NCI-H1694 (cell line): Measurements from ENCODE around the gene YIPF5.

ENCODE experiments used
- DNase-seq: peaks from one replicate; lab custom pipeline; 2025; lab: John Stamatoyannopoulos, UW

Gene YIPF5

DNA sequence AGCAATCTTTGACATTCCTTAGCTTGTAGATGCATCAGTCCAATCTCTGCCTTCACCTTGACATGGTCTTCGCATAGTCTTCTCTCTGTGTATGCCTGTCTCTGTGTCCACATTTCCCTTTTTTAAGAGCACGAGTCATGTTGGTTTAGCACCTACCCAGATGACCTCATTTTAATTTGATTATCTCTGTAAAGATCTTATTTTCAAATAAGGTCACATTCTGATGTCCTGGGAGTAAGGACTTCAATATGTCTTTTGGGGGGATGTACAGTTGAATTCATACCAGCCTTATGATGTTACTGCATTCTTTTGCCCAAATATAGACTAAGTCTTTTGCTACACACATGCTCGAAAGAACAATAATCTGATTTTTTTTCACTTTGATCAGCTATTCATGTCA, 7.1 kb upstream of the YIPF5 start:
- no peak for DNase-seq

DNA sequence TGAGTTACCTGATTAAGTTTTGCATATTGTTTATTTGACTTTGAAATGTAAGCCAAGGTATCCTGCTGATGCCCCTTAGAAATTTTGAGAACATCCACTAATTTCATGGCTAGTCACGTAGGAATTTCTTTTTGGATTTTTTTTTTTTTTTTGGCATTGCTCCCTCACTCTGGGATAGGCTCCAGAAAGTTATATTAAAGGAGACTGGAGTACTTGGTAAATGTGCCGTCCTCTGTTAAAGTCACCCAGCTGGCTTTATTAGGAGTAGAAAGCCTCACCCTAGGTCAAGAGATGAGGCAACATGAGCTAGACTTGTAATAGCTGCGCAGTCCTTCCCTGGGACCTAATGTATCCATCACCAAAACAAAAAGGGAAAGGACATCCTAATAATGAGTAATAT, 3.3 kb upstream of the YIPF5 start:
- no peak for DNase-seq

DNA sequence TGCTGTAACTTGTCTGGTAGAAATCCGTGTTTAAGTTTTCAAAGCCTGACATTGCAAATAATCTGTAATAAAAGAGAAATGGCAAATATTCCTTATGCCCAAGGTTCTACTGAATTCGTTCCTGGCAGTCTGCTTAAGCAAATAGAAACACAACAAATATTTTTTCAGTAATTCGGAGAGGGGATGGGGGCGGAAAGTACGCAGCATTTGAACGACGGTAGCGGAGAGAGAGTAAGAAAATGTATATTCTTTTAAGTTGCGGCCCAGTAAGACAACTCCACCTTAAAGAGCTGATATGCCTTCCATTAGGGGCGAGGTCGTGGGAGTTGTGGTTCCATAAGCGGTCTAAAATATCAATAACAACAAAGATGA, 569 bp downstream of the YIPF5 start:
- DNase-seq: no peak

DNA sequence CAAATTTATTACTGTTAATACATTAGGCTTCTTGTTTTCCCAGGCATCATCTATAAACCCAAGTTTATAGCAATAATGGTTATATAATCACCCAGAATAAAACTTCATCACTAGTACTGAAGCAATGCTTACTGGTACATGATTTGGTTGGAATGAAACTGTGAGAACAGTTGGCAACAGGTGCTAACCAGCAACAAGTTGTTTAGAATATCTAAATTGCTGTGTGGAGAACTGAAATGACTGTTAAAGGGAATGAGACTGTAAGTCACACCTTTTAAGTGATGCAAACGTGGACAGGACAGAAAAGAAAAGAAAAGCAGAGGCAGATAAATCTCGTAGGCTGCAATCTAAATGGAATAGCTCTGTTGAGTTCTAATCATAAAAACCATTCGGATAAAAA, 2.5 kb downstream of the YIPF5 start:
- no peak for DNase-seq

DNA sequence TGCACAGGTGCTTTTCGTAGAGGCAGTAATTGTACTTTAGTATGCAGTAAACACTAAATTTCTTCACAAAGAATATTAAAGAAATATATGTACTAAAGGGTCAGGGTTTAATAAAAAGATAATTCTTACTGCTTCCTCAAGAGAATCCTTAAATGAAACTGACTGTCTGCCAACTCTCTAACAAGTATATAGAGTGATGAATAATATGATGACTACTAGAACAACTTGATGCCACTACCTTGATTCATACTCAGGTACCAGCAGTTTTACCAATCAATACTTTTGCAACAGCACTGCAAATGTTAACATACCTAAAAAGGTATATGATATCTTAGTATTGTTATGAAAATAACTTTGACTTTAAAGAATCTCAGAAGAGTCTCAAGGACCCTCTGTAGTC, 3.8 kb downstream of the YIPF5 start:
- no peak for DNase-seq

DNA sequence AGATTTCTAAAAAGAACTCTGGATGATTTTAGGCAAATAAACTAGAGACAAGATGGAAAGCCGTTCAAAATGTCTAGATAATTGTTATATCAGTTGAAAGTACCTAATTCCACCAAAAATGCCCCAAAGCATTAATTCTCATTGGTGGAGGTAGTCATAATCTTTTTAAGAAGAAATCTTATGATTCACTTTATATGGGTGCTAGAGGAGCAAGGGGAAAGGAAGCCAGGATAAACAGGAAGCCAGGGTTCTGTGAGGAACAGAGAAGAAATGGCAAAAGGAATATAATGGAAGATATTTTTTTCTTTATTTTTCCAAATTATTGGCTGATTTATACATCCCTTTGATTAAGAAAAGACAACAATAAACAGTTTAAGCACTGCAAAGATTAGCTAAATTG, 7.8 kb downstream of the YIPF5 start:
- no peak for DNase-seq

DNA sequence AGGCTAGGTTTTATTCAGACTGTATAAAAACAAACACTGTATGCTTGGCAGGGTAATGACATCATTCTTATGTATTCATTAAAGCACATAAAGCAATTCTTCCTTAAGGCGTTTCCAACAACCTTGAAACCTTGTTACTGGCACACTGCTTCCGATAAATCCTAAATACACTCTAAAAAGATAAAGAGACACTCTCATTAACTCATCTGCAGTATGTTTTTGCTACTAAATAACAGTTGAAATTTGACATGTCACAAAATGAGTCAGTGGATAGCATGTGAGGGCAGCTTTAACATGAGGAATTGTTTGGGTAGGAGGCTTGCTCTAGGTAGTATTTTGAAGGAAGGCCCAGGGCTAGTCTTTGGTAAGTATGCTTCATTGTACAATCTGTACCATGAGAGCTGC, 13.7 kb downstream of the YIPF5 start:
- no peak for DNase-seq

DNA sequence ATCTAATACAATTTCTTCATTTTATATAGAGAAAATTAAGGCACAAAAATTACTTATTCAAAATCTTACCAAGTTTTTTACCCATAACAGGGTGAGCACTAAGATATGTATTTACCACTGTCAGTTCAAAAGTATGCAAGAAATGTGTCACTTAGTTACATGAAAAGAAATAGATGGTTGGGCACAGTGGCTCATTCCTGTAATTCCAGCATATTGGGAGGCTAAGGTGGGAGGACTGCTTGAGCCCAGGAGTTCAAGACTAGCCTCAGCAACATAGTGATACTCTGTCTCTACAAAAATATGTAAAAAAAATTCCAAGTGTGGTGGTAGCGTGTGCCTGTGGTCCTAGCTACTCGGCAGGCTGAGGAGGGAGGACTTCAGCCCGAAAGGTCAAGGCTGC, 19.4 kb downstream of the YIPF5 start:
- no peak for DNase-seq

DNA sequence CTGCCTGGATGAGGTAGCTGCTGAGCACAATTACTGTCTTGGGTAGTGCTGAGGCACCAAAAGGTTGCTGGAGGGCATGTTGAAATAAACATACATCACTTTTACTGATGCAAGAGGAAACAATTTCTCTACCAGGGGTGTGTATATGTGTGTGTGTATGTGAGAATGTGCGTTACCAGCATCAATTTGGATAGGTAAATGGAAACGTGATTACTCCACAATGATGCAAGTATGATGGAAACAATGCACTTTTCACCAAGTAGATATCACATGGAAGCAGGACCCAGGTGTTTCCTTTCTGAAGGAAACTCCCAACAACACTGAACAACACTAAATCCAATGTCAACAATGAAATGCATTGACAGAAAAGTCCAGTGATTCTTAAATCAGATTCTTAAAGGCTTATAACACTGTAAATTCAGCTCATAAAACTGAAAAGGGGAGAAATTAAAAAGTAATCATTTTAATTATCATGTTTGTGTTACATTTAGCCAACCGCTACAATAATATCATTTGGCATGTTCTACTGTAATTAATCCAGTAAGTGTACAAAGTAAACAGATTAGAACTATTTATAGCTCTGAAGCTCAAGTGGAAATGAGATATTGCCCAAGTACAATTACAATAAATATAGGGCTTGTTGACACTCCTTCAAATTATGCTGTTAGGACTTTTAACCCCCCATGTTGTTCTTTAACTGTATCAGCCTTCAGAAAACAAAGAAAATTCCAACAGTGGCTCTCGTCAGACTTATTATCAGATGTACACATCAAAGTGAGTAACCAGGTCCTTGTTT, 25.3 kb downstream of the YIPF5 start:
- DNase-seq: no peak

DNA sequence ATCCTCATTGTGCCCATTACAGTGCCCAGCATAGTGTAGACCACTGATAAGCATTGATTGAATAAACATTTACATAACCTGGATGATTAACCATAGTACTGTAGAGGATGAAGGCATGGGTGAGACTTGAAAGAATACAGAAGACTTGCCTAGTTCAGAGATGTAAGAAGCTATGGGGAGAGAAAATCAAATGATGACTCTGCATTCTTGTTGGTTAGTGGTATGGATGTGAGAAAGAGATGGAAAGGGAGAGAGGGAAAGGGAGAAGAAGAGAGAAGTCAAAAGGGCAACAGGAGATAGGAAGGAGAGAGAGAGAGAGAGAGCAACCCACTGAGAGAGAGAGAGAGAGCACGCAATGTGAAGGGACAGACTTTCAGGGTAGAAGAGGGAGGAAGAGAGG, 26.8 kb downstream of the YIPF5 start:
- DNase-seq: no peak

DNA sequence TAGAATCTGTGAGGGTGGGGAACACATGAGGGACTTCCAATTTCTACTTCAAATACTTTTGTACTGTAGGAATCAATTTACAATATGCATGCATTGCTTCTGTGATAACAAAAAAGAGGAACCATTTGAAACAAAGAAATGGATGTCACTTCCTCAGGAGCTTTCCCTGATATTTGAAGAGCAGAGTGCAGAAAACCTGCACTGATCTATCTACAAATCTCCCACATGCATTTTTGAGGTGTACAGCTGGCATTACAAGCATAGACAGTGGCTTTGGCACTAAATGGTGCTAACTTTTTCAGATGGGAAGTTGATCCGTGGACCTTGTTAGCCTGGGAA, 27.7 kb downstream of the YIPF5 start:
- DNase-seq: no peak

DNA sequence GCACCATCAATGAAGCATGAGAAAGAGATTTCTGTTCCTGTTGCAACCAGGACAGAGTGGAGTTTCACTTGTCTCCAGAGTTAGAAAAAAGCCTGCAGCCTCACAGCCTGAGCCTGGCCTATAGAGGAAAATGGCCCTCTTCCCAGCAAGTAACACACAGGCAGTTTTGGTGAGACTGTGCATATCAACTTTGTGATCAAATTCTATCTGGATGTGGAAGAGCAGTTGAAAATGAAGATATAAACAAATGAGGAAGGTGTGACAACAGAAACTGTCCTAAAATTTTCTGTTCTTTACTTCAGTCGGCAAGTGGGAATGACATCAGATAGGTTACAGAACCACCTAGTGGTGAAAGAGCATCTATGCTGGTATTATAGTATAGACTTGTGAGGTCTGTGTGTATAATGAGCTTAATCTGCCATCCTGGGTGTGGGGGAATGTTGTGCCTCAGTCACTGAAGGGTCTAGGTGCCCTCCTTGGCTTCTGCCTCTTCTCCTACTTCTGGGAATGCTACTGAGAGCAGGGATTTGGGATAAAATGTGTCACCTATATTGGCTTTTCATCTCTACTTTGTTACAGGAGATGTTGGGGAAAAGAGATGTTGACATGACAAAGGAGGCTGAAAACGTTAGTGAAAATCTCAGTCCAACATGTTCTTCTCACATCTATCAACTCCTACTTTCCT, 28.2 kb downstream of the YIPF5 start:
- peak; percentile 66 for DNase-seq

DNA sequence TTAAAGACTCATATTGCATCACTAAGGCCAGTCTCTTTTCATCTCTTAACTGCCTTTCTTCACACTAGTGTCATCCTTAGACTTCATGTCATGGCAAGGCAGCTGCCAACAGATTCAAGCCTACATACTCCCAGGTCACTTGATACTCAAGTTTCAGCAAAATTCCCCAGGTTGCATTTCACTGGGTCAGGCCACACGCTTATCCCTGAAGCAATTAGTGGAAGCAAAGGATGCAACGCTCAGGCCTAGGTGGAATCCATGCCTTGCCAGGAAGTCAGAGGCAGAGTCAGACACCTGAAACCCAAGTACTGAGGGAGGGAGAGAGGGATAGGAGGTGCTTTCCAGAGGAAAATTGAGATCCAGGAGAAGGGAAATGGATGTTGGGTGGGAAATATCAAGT, 28.9 kb downstream of the YIPF5 start:
- DNase-seq: no peak

DNA sequence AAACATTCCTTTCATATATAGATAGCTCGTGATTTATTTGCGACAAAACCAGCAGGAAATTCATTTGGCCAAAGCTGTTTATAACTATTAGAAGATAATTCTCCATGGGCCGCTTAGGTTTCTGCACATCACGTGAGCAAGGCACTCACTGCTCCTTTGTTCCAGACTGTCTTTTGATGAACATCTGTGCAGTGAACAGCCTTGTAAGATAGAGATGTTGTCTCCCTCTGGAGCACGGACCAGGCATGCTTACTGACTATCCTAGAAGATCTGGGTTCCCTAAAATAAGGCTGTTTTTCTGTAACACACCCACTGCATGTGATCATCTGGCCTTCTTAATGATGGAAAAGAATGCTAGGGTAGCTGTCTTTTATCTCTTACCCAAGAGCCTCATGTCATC, 30.9 kb downstream of the YIPF5 start:
- DNase-seq: no peak

DNA sequence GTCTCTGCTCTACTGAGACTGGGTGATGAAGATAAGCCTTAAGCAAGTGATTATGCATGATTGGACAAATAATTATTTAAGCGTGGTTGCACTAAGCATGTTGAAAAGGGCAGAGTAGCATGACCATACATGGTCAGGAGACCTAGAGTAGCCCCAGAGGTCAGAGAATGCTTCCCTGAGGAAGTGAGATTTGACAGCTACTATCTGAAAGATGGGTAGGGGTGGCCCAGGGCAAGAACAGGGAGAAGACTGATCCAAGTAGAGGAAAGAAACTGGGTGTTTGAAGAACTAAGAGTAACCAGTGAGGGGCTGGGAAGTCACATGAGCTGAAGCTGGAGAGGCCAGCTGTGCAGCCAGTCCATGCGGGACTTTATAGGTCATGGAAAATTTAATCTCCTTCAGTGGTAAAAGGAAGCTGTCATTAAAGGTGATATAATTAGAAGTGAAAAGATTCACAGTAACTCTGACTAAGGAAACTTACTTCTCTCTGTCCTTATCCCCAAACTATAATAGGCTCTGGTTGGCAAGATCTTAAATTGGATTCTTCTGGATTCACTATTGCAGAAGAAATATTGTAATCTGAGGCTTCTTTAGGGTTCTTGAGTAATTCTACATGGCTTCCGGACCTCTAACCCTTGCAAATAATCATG, 35.2 kb downstream of the YIPF5 start:
- no peak for DNase-seq

DNA sequence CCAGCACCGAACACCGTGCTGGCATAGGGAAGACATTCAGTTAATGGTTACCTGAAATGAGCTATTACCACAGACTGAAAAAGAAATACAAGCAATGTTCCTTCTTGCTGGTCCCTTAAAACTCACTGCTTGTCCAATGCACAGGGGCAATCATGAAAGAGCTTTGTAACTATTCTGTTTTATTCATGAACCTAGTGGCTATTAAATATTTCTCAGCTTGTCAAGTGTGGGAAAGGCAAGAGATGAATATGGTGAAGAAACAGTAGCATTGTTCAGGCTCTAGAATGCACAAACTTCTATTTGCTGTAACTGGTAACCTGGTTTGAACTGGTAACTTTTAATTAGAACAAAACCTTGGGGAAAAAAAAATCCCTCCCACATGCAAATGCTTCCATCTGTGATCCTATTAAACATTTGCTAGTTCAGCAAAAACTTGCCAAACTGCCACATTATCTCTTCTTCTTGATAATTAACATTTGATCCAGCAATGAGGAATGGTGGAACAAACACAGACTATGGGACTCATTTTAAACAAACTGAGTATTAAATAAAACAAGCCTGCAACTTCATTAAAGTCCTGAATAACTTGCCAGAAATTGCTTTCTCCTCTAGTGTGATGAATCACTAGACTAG, 36.1 kb downstream of the YIPF5 start:
- DNase-seq: peak; percentile 19

DNA sequence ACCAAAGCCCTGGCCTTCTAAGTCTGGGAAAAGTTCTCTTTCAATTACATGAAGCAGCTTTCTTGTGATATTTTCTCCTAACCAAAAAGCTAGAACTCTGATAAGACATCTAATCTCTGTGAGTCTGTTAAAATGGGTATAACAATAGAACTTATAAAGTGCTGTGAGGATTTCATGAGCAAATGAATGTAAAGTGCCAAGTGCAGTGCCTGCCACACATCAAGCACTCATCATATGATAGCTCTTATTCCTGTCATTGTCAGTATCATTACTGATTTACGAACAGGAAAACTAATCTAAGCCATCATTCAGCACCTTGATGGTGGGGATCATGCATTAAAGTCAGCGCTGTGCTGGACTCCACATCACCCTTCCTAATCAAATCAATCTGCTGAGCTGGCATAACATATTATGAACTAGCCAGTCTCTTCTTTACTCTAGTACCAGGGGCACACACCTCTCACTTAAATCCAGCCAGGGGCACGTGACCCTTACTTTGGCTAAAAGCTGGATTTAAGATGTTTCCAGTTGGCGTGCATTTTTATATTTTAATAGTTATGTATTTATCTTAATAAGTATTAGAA, 37.3 kb downstream of the YIPF5 start:
- DNase-seq: no peak

DNA sequence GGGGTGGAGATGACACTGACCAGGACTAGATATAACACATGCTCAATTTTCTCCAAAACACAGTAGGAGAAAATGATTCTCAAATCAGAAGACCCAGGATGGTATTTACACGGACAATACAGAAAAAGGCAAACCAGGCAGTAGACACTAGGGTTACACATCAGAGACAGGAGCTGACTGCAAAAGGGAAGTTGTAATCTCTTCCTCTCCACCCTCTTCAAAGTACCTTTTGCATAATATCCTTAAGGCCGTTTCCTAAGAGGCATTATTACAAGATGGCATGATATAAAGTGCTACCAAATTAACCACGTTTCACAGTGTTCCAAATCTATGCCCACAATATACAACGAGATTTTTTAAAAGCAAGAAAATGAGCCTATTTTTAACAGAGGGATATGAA, 39.2 kb downstream of the YIPF5 start:
- DNase-seq: no peak

DNA sequence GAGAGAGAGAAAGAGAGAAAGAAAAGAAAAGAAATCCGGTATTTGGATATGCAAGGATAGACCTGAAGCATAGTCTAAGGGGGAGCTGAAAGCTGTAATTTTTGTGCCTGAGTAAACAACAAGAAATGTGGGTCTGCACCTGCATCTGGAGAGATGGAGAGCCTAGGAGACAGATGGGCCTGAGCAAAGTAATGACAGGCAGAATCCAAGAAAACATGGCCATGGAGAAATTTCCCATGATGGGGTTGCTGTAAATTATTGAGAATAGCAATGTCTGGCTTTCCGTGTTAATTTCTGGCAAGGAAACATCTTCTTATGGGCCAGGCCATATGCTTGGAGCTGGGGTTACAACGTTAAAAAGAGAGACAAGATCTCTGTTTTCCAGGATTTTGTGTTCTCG, 40.2 kb downstream of the YIPF5 start:
- no peak for DNase-seq

DNA sequence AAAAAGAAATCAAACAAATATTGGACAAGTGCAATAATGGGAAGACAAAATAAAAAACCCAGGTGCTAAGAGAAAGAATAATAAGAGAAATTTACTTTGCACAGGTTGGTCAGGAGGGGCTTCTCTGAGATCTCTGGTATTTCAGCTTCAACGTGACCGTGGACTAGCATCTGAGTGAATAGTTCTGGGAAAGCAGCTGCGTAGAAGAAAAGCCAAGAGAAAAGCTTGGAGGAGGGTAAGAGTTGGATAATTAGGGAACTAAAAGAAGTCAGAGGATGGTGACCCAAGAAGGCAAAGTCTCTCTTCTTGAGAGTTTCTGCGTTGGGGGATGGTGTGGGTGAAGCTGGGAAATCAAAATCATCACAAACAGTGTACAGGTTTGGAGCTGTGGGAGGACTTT, 41.6 kb downstream of the YIPF5 start:
- no peak for DNase-seq

DNA sequence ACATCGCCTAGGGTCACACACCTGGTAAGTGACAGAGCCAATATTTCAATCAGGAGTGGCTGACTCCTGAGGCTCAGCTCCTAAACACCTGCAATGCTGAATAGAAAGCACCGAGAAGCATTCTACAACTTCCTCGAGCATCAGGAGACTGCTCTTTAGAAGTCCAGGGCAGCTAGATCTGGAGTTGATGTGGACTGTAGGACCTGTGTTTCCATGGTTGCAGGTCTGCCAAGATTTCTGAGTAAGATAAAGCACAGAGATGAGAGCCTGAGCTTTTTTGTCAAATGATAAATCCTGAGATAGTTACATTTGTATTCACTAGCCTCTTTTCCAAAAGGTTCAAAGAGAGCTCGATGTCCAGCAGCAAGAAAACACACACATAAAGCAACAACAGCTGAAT, 43.8 kb downstream of the YIPF5 start:
- no peak for DNase-seq

DNA sequence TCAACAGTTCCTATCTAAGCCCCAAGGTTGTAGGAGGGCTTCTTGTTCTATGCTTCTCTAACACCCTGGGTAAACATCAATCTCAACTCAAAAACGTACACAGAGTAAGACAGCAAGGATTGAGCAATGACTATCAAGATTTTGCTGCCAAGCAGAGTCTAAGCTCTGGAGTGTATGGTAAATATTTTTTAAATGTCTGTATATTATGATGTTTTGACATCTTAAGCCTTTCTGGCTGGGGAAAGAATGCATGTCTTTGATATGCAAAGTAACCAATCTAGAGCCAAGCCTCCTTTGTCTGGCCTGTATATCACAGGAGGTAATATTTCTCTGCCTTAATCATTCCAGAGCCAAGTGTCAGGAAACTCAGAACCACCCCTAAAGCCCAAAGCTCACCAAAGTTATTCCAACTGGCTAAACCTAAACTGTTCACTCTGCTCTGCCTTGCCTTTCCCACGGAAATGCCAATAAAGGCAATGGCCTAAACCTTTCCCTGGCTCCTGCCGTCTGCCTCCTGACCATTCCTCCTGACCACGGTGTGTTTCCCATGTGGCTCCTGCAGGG, 45.2 kb downstream of the YIPF5 start:
- DNase-seq: no peak
